Stimulated activated CD8-positive, alpha-beta memory T cell treated with anti-CD3 and anti-CD28 coated beads, Interleukin-12 subunit alpha, Interleukin-12 subunit beta, amount 100 ng/mL, for 4 hours (primary cell): ENCODE results near the gene SHQ1.
"Not testable (repeated sequence)": the region's sequence is repeated elsewhere in the genome, so short reads cannot be mapped to it uniquely, and the experiment has no call there.

Experiments used
- DNase-seq: peaks from one replicate; pipeline ENCODE4 v3.0.0-alpha.2; 2020; ENCODE audit warnings: low read depth

SHQ1 gene

GRCh38 chr3:72748659-72749058, 99.6 kb downstream of the SHQ1 start:
- no peak for DNase-seq

DNA sequence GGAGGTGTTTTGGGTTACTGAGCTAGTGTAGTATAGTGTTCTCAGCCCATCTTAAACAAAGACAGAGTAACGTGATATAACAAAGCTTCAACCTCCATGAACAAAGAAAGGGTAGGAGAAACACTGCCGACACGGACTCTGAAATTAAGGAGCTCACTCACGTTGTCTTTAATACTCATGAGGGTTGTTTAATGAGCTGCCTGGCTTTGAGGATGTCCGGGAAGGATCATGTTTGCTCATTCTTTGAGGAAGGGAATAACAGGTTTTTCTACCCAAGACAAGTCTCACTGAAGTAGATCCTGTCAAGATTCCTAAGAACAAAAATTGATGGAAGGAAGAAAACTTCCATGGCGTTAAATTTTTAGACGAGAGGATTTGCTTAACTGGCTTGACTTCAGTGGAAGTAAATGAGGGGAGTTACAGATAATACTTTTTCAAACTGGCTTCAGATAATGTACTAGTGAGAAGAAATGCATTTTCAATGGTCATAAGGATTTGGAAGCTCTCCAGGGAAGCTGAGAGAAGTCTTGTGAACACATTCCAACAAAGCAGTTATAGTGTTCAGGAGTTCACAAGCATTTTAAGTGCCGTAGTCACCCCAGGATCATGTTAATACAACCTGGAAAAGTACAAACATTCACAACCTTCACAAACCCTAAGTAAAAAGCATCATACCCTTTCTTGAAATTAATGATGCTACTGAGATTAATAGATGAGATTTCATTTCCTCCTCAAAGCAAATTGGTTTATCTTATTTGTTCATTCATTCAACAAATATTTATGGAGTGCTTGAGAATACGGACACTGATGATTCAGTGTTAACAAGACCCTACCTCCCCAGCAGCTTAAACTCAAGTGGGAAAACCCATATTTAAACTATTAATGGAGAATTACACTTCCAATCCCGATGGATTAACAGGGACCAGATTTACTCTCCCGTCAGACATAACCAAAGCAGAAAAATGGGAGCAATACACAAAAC, 101.5 kb downstream of the SHQ1 start:
- DNase-seq = no peak

DNA sequence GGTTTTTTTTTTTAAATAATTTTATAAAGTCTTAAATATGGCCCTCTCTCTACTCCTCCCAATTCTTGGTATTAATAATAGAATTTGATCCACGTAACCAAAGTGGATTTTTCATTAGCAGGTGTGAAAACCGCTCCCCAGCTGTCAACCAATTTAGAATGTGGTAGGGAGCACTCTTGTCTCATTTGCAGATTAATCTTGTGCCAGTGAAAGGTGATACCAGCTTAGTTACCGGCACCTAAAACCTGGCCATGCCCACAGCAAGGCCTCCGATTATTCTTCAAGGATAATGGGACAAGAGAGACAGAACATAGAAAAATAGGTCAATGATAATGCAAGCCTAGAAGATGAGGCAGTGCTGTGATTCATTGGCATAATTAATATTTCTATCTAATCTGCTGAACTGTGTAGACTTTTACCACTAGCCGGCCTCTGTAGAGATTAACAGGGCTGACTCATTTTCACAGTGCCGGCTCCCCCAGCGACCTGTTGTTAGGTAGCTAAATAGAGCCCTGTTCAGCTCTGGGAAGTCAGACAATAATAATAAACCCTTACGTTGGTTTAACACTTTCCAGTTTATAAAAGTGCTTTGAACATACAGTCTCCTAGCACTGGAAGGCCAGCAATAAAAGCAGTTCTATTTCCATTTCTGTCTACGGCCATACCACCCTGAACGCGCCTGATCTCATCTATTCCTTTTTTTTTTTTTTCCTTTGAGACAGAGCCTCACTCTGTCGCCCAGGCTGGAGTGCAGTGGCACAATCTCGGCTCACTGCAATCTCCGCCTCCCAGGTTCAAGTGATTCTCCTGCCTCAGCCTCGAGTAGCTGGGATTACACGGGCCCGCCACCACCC, 102.9 kb downstream of the SHQ1 start:
- no peak for DNase-seq

- DNase-seq = no peak
Measured at GRCh38 chr3:72744330-72744729, 103.9 kb downstream of the SHQ1 start.

DNA sequence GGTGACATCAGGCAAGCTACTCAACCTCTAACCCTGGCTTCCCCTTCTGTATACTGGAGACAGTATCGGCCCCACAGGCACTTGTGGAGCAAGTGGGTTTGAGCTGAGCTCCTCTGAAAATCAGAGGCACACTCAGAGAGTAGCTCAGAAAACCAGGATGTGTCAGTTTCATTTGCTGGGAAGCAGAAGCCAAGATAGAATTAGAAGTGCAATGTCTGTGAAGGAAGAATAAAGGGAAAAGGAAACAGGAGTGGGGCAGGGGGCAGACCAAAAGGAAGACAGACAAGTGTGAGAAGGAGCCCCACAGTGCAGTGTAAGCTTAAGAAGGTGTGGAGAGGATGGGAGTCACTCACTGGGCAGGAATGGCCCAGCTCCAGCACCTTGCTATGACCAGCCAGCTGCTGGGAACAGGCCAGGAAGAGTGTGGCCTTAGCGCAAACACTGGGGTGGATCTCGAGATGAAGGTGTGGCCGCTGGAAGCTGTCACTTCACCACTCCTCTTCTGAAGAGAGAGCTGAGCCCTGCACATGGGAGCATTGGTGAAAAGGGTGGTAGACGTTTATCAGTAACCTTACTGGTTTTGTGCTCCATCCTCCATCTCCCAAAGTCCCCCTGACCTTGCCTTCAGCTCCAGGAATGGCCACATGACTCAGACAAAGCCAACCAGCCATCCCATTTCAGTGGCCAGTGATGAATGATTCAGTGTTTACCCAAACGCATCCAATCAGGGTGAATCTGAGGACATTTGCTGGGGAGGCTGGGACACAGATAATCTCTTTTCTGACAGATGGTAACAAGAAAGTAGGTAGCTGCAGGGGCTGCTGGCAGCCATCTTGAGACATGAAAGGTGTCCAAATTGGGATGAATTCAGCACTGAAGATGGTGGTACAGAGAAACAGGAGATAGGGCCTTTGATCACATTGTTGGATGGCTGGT, 108.4 kb downstream of the SHQ1 start:
- DNase-seq = no peak

DNA sequence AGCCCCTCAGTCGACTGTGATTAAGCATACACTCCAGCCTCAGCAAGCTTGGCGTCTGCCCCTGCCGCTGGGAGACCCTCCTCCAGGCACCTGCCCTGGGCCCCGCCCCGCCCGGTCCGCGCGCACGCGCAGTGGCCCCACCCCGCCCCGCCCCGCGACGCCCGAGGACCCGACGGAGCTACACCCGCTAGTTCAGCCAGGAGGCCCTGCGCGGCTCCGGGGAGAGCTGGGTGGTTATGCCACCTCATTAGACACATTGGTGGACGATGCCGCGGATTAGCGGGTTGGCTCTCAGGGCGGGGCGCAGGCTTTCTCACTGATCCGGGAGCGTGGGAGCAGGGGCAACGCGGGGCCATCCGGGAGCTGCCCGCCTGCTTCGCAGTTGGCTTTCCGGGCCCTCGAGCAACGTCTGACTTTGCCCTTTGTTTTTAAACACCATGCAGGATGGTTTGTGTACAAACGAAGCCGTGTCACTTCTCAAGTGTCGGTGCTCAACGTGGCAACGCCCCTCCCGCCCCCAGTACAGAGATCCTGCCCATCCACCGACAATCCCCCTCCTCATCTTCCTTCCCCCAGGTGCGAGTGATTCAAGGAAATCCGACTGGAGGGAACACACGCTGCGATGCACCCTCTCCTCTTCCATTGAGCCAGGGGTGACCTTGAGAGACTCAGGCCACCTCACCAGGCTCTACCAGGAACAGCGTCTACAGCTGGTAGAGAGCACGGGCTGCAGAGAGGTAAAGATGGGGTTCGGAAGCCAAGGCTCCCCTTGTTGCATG, 109.3 kb downstream of the SHQ1 start:
- peak; percentile 54 for DNase-seq

- DNase-seq = not testable (repeated sequence)
Measured at GRCh38 chr3:72735072-72735471, 113.2 kb downstream of the SHQ1 start.

DNA sequence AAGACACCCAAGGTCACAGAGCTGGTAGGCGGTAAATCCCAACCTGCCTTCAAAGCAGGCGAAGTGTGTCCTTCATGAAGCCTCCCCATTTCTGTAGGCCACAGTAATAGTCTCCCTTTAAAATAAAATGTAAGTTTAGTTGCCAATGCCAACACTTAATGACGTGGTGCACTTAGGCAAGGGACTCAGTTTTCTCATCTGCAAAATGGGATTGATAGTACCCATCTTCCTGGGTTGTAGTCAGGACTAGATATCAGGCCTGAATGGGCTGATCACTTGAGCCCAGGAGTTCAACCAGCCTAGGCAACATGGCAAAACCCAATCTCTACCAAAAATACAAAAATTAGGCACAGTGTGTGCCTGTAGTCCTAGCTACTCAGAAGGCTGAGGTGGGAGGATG, 114.6 kb downstream of the SHQ1 start:
- no peak for DNase-seq

- not testable (repeated sequence) for DNase-seq
Measured at GRCh38 chr3:72732666-72733345, 115.4 kb downstream of the SHQ1 start.

DNA sequence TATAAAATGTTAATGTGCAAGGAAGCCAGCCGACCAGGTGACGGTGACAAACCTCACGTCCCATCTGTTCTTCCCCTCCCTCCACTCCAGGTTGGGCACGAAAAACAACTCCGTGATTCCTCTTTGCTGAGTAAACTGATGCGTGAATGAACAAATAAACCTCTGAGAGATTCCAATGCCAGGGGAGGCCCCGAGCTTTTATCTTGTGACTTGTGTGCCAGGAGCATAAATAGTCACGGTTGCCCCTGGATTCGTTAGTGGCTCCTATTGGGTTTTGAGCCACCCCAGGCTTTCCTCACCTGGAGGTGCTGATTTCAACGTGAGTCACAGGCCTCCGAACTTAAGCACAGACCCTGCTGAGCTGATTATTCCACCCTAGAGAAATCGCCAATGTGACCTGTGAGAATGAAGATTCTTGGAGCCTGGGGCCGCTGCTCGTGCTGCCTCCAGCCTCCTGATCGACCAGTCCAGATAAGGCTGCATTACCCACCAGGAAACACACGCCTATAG, 119.2 kb downstream of the SHQ1 start:
- no peak for DNase-seq

DNA sequence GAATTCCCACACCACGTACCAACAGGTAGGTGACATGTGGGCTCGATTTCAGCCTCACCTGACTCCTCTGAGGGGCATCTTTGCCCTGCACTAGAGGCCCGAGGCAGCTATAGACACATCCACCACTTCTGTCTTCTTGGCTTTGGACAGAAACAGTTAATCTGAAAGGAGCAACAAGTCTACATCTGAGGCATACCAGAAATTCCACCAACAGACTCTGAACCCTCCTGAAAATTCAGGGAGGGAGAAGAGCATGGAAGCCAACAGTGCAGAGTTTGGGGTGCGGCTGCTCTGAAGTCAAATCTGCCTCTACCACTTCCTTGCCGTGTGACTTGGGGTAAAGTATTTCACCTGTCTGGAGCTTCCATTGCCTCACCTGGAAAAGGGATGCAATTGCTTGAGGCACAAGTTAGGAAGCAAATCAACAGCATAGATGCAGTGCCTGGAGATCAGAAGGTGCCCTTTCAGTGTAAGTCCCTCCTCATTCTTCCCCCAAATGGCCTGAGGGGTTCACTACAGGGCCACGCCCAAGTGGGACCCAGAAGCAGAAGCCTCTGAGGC, 119.8 kb downstream of the SHQ1 start:
- DNase-seq = no peak

- no peak for DNase-seq
Measured at GRCh38 chr3:72727726-72728125, 120.5 kb downstream of the SHQ1 start.

DNA sequence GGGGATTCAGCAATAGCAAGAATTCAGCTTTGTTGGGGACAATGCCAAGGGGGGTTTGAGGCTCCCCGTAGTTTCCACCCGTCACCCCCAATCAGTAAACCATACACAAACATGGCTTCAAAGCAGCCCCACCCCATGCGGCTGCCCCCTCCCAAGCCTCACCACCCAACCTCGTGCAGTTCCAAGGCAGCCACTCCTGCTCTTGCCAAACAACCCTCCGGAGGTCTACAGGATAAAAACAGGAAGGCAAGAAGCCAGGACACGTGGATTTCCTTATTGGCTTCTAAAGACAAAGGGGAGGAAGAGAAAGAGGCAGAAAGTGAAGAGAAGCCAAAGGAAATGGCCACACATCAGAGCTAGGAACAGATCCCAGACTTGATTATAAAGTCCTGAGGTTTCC, 121.1 kb downstream of the SHQ1 start:
- DNase-seq = no peak

GRCh38 chr3:72725229-72725628, 123.0 kb downstream of the SHQ1 start:
- DNase-seq = no peak

DNA sequence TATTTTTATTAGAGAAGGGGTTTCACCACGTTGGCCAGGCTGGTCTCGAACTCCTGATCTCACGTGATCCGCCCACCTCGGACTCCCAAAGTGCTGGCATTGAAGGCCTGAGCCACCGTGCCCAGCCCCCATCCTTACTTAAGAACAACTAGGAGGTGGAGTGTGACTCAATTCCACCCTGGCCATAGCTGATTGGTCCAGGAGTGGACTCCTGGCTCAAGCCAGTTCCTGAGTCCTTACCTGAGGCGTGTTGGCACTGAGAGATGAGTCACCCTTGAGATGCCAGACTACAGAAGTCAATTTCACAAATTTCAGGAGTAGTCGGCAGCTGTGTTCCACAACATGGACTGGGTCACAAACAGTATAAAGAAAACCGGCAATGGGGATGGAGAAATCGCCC, 124.2 kb downstream of the SHQ1 start:
- DNase-seq = no peak

DNA sequence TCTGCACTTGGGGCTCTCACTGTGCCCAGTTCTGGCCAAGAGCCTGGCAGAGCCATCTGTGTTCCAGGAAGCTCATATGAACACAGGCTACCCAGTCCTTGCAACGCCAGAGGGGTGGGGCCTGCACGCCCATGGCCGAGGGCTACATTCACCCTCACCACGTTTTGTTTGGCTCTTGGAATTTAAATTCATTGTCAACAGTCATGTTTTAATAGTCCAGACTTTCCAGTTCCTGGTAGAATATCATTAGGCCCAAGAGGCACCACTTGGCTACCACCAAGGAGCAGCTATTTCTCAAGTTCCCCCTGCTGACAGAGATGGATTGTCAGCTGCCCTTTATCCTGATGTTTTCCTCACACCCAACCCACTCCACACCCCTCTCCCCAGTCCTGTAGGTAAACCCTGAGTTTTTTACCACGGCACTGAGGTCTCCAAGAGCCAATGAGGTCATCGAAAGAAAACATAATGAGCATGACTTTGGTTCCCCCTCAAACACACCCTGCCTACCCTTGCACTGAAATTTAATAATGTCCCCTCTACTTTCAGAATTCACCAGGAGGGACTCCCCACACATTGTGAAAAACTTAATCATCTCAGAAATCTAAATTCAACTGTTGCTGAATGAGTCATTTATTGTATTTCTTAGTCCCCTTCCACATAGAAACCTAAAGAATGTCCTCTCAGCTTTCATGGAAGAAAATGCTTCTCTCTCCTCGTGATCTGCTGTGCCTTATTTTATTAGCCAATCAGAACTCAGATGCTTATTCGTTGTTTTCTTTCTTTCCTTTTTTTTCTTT, 125.1 kb downstream of the SHQ1 start:
- DNase-seq = no peak

- no peak for DNase-seq
Measured at GRCh38 chr3:72721683-72722381, 126.4 kb downstream of the SHQ1 start.

DNA sequence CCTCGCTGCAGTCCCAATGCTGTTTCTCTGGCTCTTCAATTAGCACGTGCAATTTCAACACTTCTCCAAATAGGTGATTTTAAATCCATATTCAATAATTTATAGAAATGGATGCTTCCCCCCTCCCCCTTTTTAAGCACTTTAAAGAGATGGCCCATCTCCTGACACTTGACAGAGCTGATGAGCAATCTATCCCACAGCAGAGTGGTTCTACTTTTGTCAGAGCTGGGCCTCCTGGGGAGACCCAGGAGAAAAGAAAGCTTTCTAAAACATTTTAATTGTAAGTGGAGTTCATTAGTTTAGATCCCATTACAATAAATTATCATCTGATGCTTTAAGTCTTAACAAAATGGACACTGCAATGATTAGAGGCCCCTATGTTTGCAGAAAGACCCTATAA, 127.7 kb downstream of the SHQ1 start:
- no peak for DNase-seq
